C1 segment of cervical spinal cord (tissue), 14 donors: ENCODE measurements around the gene SHC1.
A peak's percentile ranks its signal among the peaks of the same experiment; 100 is the strongest.

ENCODE experiments used
- DNase-seq, 14 donors: peaks; one replicate each; lab custom pipeline; 2025; lab: John Stamatoyannopoulos, UW

SHC1 gene

GRCh38 chr1:154958036-154958435 is 12.5 kb downstream of the SHC1 start:
- no peak for DNase-seq

- DNase-seq, result peak in 1 of 14 donors; percentile 43
These were observed 13.4 kb downstream of the SHC1 start for GRCh38 chr1:154957091-154957657.

GRCh38 chr1:154956544-154956941 is 14.0 kb downstream of the SHC1 start:
- DNase-seq, result peak in 8 of 14 donors; percentile 21 to 59 (median 40)

GRCh38 chr1:154955718-154956543 is 14.6 kb downstream of the SHC1 start, which contains the start of gene PBXIP1:
Gene PBXIP1 (minus strand): TSS chr1:154956099. CDS start chr1:154953721, 2,378 bp downstream.
- DNase-seq, result peak in 13 of 14 donors; percentile 17 to 87 (median 77)

GRCh38 chr1:154955039-154955717 is 15.4 kb downstream of the SHC1 start:
- DNase-seq, result peak in 5 of 14 donors; percentile 24 to 96 (median 30)

GRCh38 chr1:154954541-154954940 is 16.0 kb downstream of the SHC1 start:
- DNase-seq, result no peak

- no peak for DNase-seq
These were observed 16.9 kb downstream of the SHC1 start for GRCh38 chr1:154953611-154954038.

GRCh38 chr1:154952664-154953063 is 17.9 kb downstream of the SHC1 start:
- DNase-seq, result no peak

GRCh38 chr1:154951901-154952657 is 18.5 kb downstream of the SHC1 start:
- DNase-seq, result no peak

GRCh38 chr1:154948079-154948478 is 22.5 kb downstream of the SHC1 start:
- no peak for DNase-seq

GRCh38 chr1:154945962-154946850 is 24.3 kb downstream of the SHC1 start:
- peak in 1 of 14 donors; percentile 38 for DNase-seq

- no peak for DNase-seq
These were observed 25.2 kb downstream of the SHC1 start for GRCh38 chr1:154945160-154945961.

GRCh38 chr1:154944401-154945159 is 26.0 kb downstream of the SHC1 start:
- DNase-seq, result no peak

GRCh38 chr1:154943649-154944400 is 26.7 kb downstream of the SHC1 start:
- peak in 1 of 14 donors; percentile 17 for DNase-seq

GRCh38 chr1:154941333-154942013 is 29.1 kb downstream of the SHC1 start:
- DNase-seq, result peak in 7 of 14 donors; percentile 29 to 52 (median 41)

- no peak for DNase-seq
These were observed 29.8 kb downstream of the SHC1 start for GRCh38 chr1:154940651-154941194.

- no peak for DNase-seq
These were observed 30.4 kb downstream of the SHC1 start for GRCh38 chr1:154940213-154940560.
